GM19238 (cell line): ENCODE data around the gene FAM241B.

ENCODE experiments used
- DNase-seq: peaks from one replicate; pipeline ENCODE4 v3.0.0; 2011; ENCODE audit warnings: low spot score; ENCODE audit not compliant: insufficient read length

The FAM241B gene

GRCh38 chr10:69633673-69634635 is 3.9 kb downstream of the FAM241B start:
- DNase-seq, result no peak

- no peak for DNase-seq
These were observed 4.8 kb downstream of the FAM241B start for GRCh38 chr10:69634759-69635425.

GRCh38 chr10:69635428-69636272 is 5.6 kb downstream of the FAM241B start:
- no peak for DNase-seq

GRCh38 chr10:69636273-69636575 is 6.2 kb downstream of the FAM241B start:
- no peak for DNase-seq

GRCh38 chr10:69636626-69637605 is 6.9 kb downstream of the FAM241B start:
- DNase-seq, result no peak

- no peak for DNase-seq
These were observed 8.6 kb downstream of the FAM241B start for GRCh38 chr10:69638642-69639041.

- peak; percentile 51 for DNase-seq
These were observed 9.5 kb downstream of the FAM241B start for GRCh38 chr10:69639291-69640195.

- DNase-seq, result no peak
These were observed 10.3 kb downstream of the FAM241B start for GRCh38 chr10:69640196-69640980.

GRCh38 chr10:69641261-69641980 is 11.4 kb downstream of the FAM241B start:
- no peak for DNase-seq

- DNase-seq, result no peak
These were observed 12.7 kb downstream of the FAM241B start for GRCh38 chr10:69642747-69643146.

- DNase-seq, result no peak
These were observed 14.0 kb downstream of the FAM241B start for GRCh38 chr10:69643779-69644657.

- DNase-seq, result peak; percentile 43
These were observed 14.7 kb downstream of the FAM241B start for GRCh38 chr10:69644658-69645295.

GRCh38 chr10:69645296-69646184 is 15.5 kb downstream of the FAM241B start:
- DNase-seq, result no peak

GRCh38 chr10:69646185-69647060 is 16.4 kb downstream of the FAM241B start:
- no peak for DNase-seq

- no peak for DNase-seq
These were observed 17.1 kb downstream of the FAM241B start for GRCh38 chr10:69647126-69647525.
